H1 (cell line): Measurements from ENCODE around the gene SCN7A. TPM values are rescaled to one million over a fixed set of nuclear protein-coding genes. Genes with fewer than 3 reads are reported as not detected.

Experiments
- BCL11A ChIP-seq, 2 experiments: IDR thresholded peaks; one replicate each; pipeline ENCODE4 v1.6.1; 2011; ENCODE audit warnings: low read depth in 2 of 2, low read length in 2 of 2, mild to moderate bottlenecking in 2 of 2
- CTBP2 ChIP-seq: IDR thresholded peaks from 2 replicates; pipeline ENCODE4 v1.7.0; 2011; ENCODE audit warnings: borderline replicate concordance, mild to moderate bottlenecking, moderate library complexity, mixed read lengths, low read length; ENCODE audit not compliant: insufficient read depth, insufficient read length
- CTCF ChIP-seq, 3 experiments: IDR thresholded peaks; 1 replicate in 2 of 3; 2 replicates in 1 of 3; pipeline versions ENCODE4 v1.5.1 to v1.6.1; 2011; ENCODE audit warnings: low read length in 3 of 3, mild to moderate bottlenecking in 3 of 3, inconsistent platforms in 2 of 3, low read depth in 1 of 3, moderate library complexity in 1 of 3; ENCODE audit not compliant: insufficient read depth in 1 of 3; ENCODE audit errors: control extremely low read depth in 1 of 3
- E2F6 ChIP-seq: IDR thresholded peaks from 2 replicates; pipeline ENCODE4 v1.6.1; 2012; ENCODE audit warnings: inconsistent platforms
- EZH2 ChIP-seq: fragments of 200-600 bp; sonication (generic); IDR thresholded peaks from 2 replicates; pipeline ENCODE4 v1.7.1; 2012; ENCODE audit warnings: low read depth, mild to moderate bottlenecking, moderate library complexity, low read length, inconsistent platforms; ENCODE audit not compliant: severe bottlenecking
- GTF2F1 ChIP-seq: IDR thresholded peaks from 2 replicates; pipeline ENCODE4 v1.6.1; 2012; ENCODE audit warnings: low read depth, low read length, improper control_type of control experiment, borderline replicate concordance
- HDAC2 ChIP-seq, 2 experiments: fragments of 300-600 bp in 1 of 2; sonication (generic) in 1 of 2; IDR thresholded peaks; 2 replicates each; pipeline ENCODE4 v1.6.1; 2011 to 2012; ENCODE audit warnings: low read depth in 2 of 2, low read length in 2 of 2, mild to moderate bottlenecking in 2 of 2, moderate library complexity in 2 of 2, borderline replicate concordance in 1 of 2, inconsistent platforms in 1 of 2
- KDM1A ChIP-seq: fragments of 200-600, 300-600 bp; sonication (generic); IDR thresholded peaks from 2 replicates; pipeline ENCODE4 v1.7.1; 2016; ENCODE audit warnings: mild to moderate bottlenecking, low read length, borderline replicate concordance
- MAFK ChIP-seq: IDR thresholded peaks from 2 replicates; pipeline ENCODE4 v1.6.1; 2012; ENCODE audit warnings: low read depth, mild to moderate bottlenecking, improper control_type of control experiment, low read length
- POLR2A ChIP-seq, 2 experiments: IDR thresholded peaks; 1 replicate in 1 of 2; 2 replicates in 1 of 2; pipeline ENCODE4 v1.6.1; 2011; ENCODE audit warnings: low read depth in 2 of 2, low read length in 2 of 2, mild to moderate bottlenecking in 2 of 2; ENCODE audit errors: control extremely low read depth in 1 of 2
- POLR2AphosphoS5 ChIP-seq: IDR thresholded peaks from 2 replicates; pipeline ENCODE4 v1.6.1; 2011; ENCODE audit warnings: low read depth, low read length
- SIRT6 ChIP-seq: IDR thresholded peaks from one replicate; pipeline ENCODE4 v1.7.1; 2012; ENCODE audit warnings: low read length, inconsistent platforms
- SP2 ChIP-seq: IDR thresholded peaks from 2 replicates; pipeline ENCODE4 v1.6.1; 2012; ENCODE audit warnings: mild to moderate bottlenecking, low read length, inconsistent platforms
- SP4 ChIP-seq: IDR thresholded peaks from 2 replicates; pipeline ENCODE4 v1.6.1; 2012; ENCODE audit warnings: low read length, inconsistent platforms
- SRF ChIP-seq: IDR thresholded peaks from 2 replicates; pipeline ENCODE4 v1.6.1; 2011; ENCODE audit warnings: mild to moderate bottlenecking, low read depth, low read length, moderate library complexity
- TAF1 ChIP-seq: IDR thresholded peaks from 2 replicates; pipeline ENCODE4 v1.6.1; 2011; ENCODE audit warnings: mild to moderate bottlenecking, low read depth, low read length
- TAF7 ChIP-seq: optimal IDR thresholded peaks from 2 replicates; pipeline ENCODE3; 2011; ENCODE audit warnings: low read depth, mild to moderate bottlenecking, inconsistent platforms, low read length, moderate library complexity, borderline replicate concordance
- TCF12 ChIP-seq: IDR thresholded peaks from 2 replicates; pipeline ENCODE4 v1.6.1; 2011; ENCODE audit warnings: low read depth, mild to moderate bottlenecking, low read length
- TEAD4 ChIP-seq: IDR thresholded peaks from 2 replicates; pipeline ENCODE4 v1.6.1; 2012; ENCODE audit warnings: low read depth, low read length, inconsistent platforms, mixed read lengths
- USF2 ChIP-seq: IDR thresholded peaks from 2 replicates; pipeline ENCODE4 v1.6.1; 2011; ENCODE audit warnings: low read length, improper control_type of control experiment
- ZNF274 ChIP-seq: IDR thresholded peaks from 2 replicates; pipeline ENCODE4 v1.7.0; 2012; ENCODE audit warnings: low read length, borderline replicate concordance; ENCODE audit errors: extremely low read depth
- polyA plus RNA-seq, 7 experiments: library from polyadenylated mRNA; depleted of rRNA in 3 of 7; stranded (reverse) in 5 of 7; unstranded in 2 of 7; fragments of >200 nt in 5 of 7; fragments of 200-250 nt in 2 of 7; gene quantifications; 1 replicate in 5 of 7; 2 replicates in 1 of 7; 4 replicates in 1 of 7; pipeline versions ENCODE4 v1.2.1 to v1.2.3, GENCODE V29; 2011 to 2013; ENCODE audit warnings: missing spikeins in 2 of 7, mixed read lengths in 2 of 7
- total RNA-seq: library from RNA; stranded (reverse); fragmentation: NEBNext Ultra II Directional; extraction: Animal tissue kit (Norgen Biotek cat#: 25700); gene quantifications from 2 replicates; pipeline ENCODE4 v1.2.1, GENCODE V29; 2021

SCN7A gene
- total and polyA plus RNA-seq, 2 of the 8 experiments (the other 6 are each of a cell fraction or from before 2014, with no cell fraction given) = 0.09 to 0.19 TPM

GRCh38 chr2:166375736-166376487 lies 118.1 kb downstream of the SCN7A start, which contains the start of gene SCN9A (continued):
- no peak for TF ChIP-seq CTCF (IDR thresholded peaks at IDR 0.05; ENCODE audit: control extremely low read depth in 1 of 3, insufficient read depth in 1 of 3, low read depth in 1 of 3, low read length in 3 of 3)
- no peak for TF ChIP-seq POLR2AphosphoS5
- TF ChIP-seq HDAC2 (IDR thresholded peaks at IDR 0.05; ENCODE audit: borderline replicate concordance in 1 of 2, low read depth in 2 of 2, low read length in 2 of 2) = peak; percentile 50 to 88; a peak in 3 of 4 replicates
- TF ChIP-seq KDM1A = no peak
- no peak for TF ChIP-seq EZH2
- TF ChIP-seq BCL11A (IDR thresholded peaks at IDR 0.05; ENCODE audit: low read depth in 2 of 2, low read length in 2 of 2) = no peak
- peak; percentile 62 for TF ChIP-seq TAF1
- TF ChIP-seq GTF2F1 = no peak
- no peak for TF ChIP-seq MAFK
- no peak for TF ChIP-seq ZNF274
- no peak for TF ChIP-seq USF2
- no peak for TF ChIP-seq SIRT6
- peak in 1 of 2 experiments; percentile 36; a peak in 1 of 3 replicates for TF ChIP-seq POLR2A (IDR thresholded peaks at IDR 0.05; ENCODE audit: control extremely low read depth in 1 of 2, low read depth in 2 of 2, low read length in 2 of 2)
- TF ChIP-seq CTBP2 = peak; percentile 79
- no peak for TF ChIP-seq SRF
- TF ChIP-seq TEAD4 = no peak
- peak; percentile 39 for TF ChIP-seq TAF7
- TF ChIP-seq TCF12 = no peak
- TF ChIP-seq SP2 = no peak
- TF ChIP-seq SP4 = no peak
- no peak for TF ChIP-seq E2F6
